ENCODE data around the gene BTK. TPM values are rescaled to one million over a fixed set of nuclear protein-coding genes. Genes with fewer than 3 reads are reported as not detected.

Gene BTK
- total RNA-seq, 2 experiments from 2014 or later: 0.42 to 0.49 TPM

DNA sequence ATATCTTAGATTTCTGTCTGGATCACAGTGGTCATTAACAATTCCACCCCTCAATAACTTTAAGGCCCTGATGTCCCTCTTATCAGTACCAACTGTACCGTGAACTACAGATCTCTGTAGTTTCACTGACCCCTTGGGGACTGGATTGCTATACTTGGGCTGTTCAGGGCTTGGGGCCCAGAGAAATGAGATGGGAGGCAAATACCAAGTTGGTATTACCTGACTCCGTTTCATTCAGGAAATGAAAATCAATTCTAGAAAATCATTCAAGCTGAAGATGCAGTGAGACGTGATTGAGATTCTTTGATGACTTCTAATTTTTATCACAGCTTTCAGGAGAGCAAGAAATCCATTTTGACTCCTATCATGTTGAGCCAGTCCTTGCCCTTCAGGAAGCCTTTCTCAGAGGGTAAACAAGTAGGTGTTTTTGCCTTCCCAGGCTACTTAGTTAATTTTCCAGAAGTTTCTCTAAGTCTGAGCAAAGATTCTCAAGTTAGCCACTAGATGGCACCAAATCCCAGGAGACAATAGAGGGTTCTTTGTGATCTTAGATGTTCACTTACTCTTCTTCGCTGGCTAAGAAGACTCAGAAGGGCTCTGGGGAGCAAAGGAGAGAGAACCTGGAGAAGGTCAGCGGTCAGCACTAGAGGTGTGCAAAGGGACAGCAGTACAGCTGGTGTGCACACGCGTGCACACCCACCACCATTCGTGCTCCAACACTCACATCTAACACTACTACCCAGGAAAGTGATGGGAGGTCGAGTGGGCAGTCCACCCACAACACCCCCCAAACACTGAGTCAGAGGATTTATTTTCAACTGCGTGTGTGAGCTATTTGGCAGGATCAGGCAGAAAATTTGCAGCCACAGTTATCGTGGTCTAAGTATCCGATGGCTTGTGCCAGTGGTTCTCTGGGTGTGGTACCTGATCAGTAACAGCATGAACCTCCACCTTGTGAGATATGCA, 29.5 kb upstream of the BTK start:
- no peaks in the 10 kb centered on the region for H3K9me3 Mint-ChIP-seq
- Histone ChIP-seq H3K4me1 (ENCODE audit: insufficient read depth, low read length) (peaks cover 36% of the 10 kb centered on the region), H3K27me3 (ENCODE audit: control insufficient read depth in 1 of 2, insufficient read depth in 2 of 2, low read length in 2 of 2) (no peaks in the 10 kb centered on the region), H3K27ac (ENCODE audit: low read depth in 1 of 2, low read length in 2 of 2) (peak overlapping the region; percentile 21 to 55), H3K9me3 (ENCODE audit: control insufficient read depth in 1 of 2, insufficient read depth in 1 of 2, low read length in 2 of 2) (no peaks in the 10 kb centered on the region), H3K36me3 (ENCODE audit: insufficient read depth, low read length) (peaks cover 25% of the 10 kb centered on the region), H3K4me3 (ENCODE audit: low read length) (no peak overlapping the region)
- ATAC-seq (ENCODE audit: poor library complexity): peak; percentile 81
- peak overlapping the region; percentile 80 for H3K27ac Mint-ChIP-seq
- peak overlapping the region; percentile 84 for H3K4me3 Mint-ChIP-seq
- TF ChIP-seq, protein P1, sequence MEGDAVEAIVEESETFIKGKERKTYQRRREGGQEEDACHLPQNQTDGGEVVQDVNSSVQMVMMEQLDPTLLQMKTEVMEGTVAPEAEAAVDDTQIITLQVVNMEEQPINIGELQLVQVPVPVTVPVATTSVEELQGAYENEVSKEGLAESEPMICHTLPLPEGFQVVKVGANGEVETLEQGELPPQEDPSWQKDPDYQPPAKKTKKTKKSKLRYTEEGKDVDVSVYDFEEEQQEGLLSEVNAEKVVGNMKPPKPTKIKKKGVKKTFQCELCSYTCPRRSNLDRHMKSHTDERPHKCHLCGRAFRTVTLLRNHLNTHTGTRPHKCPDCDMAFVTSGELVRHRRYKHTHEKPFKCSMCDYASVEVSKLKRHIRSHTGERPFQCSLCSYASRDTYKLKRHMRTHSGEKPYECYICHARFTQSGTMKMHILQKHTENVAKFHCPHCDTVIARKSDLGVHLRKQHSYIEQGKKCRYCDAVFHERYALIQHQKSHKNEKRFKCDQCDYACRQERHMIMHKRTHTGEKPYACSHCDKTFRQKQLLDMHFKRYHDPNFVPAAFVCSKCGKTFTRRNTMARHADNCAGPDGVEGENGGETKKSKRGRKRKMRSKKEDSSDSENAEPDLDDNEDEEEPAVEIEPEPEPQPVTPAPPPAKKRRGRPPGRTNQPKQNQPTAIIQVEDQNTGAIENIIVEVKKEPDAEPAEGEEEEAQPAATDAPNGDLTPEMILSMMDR (IDR thresholded peaks at IDR 0.05): peak; percentile 64
- no peaks in the 10 kb centered on the region for H3K27me3 Mint-ChIP-seq
- H3K4me1 Mint-ChIP-seq (ENCODE audit: low read depth): peaks cover 65% of the 10 kb centered on the region
- intact Hi-C loops (cut with DNase I, micrococcal nuclease): loop anchor here (2.0 to 10.0 kb wide), 9 partner anchors 68 to 1447 kb away; partner anchors contain the start of genes ZMAT1 (in 2 of the 2), GPRASP1 (in 1 of the 2) and TIMM8A (in 1 of the 2)
- CTCF ChIA-PET: interaction anchor here (0.9 to 2.9 kb wide), 2 partner anchors 14 to 25 kb away, joined by 3 to 12 read pairs; partner anchors contain the start of gene RPL36A
- peak in 5 of 14 experiments; percentile 11 to 84 (median 76) for DNase-seq
- POLR2A ChIA-PET: interaction anchor here (3.5 kb wide), 1 partner anchor 25 kb away, joined by 12 read pairs; the partner anchor contains the start of gene RPL36A
- peaks cover 45% of the 10 kb centered on the region for H3K36me3 Mint-ChIP-seq (ENCODE audit: low read depth)

DNA sequence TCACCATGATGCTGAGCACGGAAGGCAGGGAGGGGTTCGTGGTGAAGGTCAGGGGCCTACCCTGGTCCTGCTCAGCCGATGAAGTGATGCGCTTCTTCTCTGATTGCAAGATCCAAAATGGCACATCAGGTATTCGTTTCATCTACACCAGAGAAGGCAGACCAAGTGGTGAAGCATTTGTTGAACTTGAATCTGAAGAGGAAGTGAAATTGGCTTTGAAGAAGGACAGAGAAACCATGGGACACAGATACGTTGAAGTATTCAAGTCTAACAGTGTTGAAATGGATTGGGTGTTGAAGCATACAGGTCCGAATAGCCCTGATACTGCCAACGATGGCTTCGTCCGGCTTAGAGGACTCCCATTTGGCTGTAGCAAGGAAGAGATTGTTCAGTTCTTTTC, 26.0 kb upstream of the BTK start:
- H3K9me3 ChIP-seq (ENCODE audit: control insufficient read depth in 1 of 2, insufficient read depth in 1 of 2, low read length in 2 of 2): no peaks in the 10 kb centered on the region
- ATAC-seq (ENCODE audit: poor library complexity) (no peak), DNase-seq (no peak)
- Mint-ChIP-seq H3K4me1 (ENCODE audit: low read depth) (peaks cover 55% of the 10 kb centered on the region), H3K9me3 (no peaks in the 10 kb centered on the region), H3K27ac (peak overlapping the region; percentile 61), H3K4me3 (no peak overlapping the region), H3K36me3 (ENCODE audit: low read depth) (peaks cover 47% of the 10 kb centered on the region), H3K27me3 (no peaks in the 10 kb centered on the region)
- POLR2A ChIA-PET: interaction anchor here (0.6 kb wide), 1 partner anchor 520 kb away, joined by 3 read pairs; the partner anchor contains the start of gene ZMAT1
- H3K36me3 ChIP-seq (ENCODE audit: insufficient read depth, low read length): peaks cover 25% of the 10 kb centered on the region
- TF ChIP-seq, protein P1 (IDR thresholded peaks at IDR 0.05): no peak
- peaks cover 36% of the 10 kb centered on the region for H3K4me1 ChIP-seq (ENCODE audit: insufficient read depth, low read length)
- CTCF ChIA-PET: interaction anchor here (0.6 to 2.9 kb wide), 3 partner anchors 9 to 1488 kb away, joined by 3 to 12 read pairs (median 3); partner anchors contain the start of gene RPL36A
- intact Hi-C loops (cut with DNase I, micrococcal nuclease): loop anchor here in 1 of 2 experiments (10.0 kb wide), 1 partner anchor 1243 kb away; the partner anchor contains the start of gene GPRASP1
- H3K27me3 ChIP-seq (ENCODE audit: control insufficient read depth in 1 of 2, insufficient read depth in 2 of 2, low read length in 2 of 2): no peaks in the 10 kb centered on the region
- no peak overlapping the region for H3K4me3 ChIP-seq (ENCODE audit: low read length)
- H3K27ac ChIP-seq (ENCODE audit: low read depth in 1 of 2, low read length in 2 of 2): no peak overlapping the region

DNA sequence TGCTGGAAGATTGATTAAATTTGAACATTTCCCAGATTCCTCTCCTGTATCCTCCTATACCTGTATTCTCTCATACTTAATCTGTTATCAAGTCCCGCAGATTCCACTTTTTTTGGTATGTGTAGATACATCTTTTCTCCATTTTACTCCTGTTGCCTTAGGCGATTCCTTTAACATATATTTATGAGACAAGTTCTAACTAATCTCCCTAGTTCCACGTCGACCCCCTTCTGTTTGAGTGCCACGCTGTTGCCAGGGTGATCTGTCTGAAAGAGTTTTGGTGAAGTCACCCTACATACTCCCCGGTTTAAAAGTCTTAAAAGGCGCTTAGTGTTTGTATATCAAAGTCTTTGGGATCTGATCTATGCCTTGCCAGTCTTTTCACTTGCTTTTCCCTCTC, 24.5 kb upstream of the BTK start:
- H3K36me3 Mint-ChIP-seq (ENCODE audit: low read depth): peaks cover 47% of the 10 kb centered on the region
- TF ChIP-seq, protein P1 (IDR thresholded peaks at IDR 0.05): no peak
- H3K4me3 Mint-ChIP-seq: peak overlapping the region; percentile 86
- peak in 1 of 14 experiments; percentile 33 for DNase-seq
- intact Hi-C loops (cut with DNase I, micrococcal nuclease): loop anchor here in 1 of 2 experiments (10.0 kb wide), 1 partner anchor 1244 kb away; the partner anchor contains the start of gene GPRASP1
- no peak for ATAC-seq (ENCODE audit: poor library complexity)
- Histone ChIP-seq H3K4me3 (ENCODE audit: low read length) (no peak overlapping the region), H3K4me1 (ENCODE audit: insufficient read depth, low read length) (peaks cover 31% of the 10 kb centered on the region), H3K9me3 (ENCODE audit: control insufficient read depth in 1 of 2, insufficient read depth in 1 of 2, low read length in 2 of 2) (no peaks in the 10 kb centered on the region), H3K36me3 (ENCODE audit: insufficient read depth, low read length) (peaks cover 25% of the 10 kb centered on the region), H3K27me3 (ENCODE audit: control insufficient read depth in 1 of 2, insufficient read depth in 2 of 2, low read length in 2 of 2) (no peaks in the 10 kb centered on the region), H3K27ac (ENCODE audit: low read depth in 1 of 2, low read length in 2 of 2) (no peak overlapping the region)
- H3K27me3 Mint-ChIP-seq: no peaks in the 10 kb centered on the region
- ChIA-PET CTCF (no interaction called here), POLR2A (interaction anchor here (1.0 kb wide), 1 partner anchor 521 kb away, joined by 5 read pairs; the partner anchor contains the start of gene ZMAT1)
- peaks cover 51% of the 10 kb centered on the region for H3K4me1 Mint-ChIP-seq (ENCODE audit: low read depth)
- H3K27ac Mint-ChIP-seq: peak overlapping the region; percentile 97
- H3K9me3 Mint-ChIP-seq: no peaks in the 10 kb centered on the region

Data from CD4-positive, alpha-beta T cell (primary cell).